Fibroblast of mammary gland (primary cell): ENCODE results near the gene B3GNT9.

Experiments
- DNase-seq: peaks from one replicate; pipeline ENCODE4 v3.0.0-alpha.2; 2010; ENCODE audit warnings: low read depth
- H3K4me3 ChIP-seq: 2 replicates; pipeline ENCODE4 v1.5.1; 2011; ENCODE audit warnings: low read depth, mild to moderate bottlenecking, low read length, moderate library complexity; ENCODE audit not compliant: control insufficient read depth
- CTCF ChIP-seq: conservative IDR thresholded peaks from 2 replicates; pipeline ENCODE4 v1.5.1; 2011; ENCODE audit warnings: low read depth, low read length, inconsistent platforms; ENCODE audit not compliant: control insufficient read depth, insufficient read depth

B3GNT9 gene

DNA sequence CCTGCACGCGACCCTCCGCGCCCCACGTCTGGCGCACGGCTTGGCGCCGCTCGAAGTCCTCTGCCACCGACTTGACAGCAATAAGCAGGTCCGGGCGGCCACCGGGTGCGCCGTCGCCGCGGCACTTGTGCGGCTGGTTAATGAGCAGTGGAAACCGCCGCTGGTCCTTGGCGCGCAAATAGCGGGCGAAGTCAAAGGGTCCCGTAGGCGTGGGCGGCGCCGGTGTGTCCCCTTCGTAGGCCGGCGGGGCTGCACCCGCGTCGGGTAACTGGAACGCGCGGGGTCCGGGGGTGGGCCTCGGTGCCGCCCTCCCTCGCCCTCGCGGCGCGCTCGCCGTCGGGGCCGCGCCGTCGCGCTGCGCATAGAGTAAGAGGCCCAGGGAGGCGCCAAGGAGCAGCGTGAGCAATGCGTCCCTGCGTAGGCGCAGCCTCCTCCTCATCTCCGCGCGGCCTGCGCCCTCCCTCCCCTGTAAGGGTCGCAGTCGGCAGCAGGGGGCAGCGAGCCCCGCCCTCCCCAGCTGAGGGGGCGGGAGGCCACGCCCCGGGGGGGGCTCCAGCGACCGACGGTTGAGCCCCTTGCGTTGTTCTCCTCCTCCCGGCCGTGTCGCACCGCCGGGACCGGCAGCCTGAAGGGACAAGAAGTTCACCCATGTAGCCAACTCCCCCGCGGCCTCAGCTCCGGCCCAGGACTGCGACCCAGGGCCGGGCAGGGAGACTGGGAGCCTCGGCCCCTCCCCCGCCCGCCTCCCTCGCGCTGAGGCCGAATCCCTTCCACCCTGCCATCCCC is 558 bp downstream of the B3GNT9 start:
- no peak for TF ChIP-seq CTCF
- peak; percentile 80 for DNase-seq
- peak overlapping the region; percentile 55 for H3K4me3 ChIP-seq

GRCh38 chr16:67149276-67150046 is 1.3 kb downstream of the B3GNT9 start:
- no peak overlapping the region for H3K4me3 ChIP-seq
- no peak for DNase-seq
- TF ChIP-seq CTCF = no peak

- TF ChIP-seq CTCF = no peak
- no peak for DNase-seq
- H3K4me3 ChIP-seq = no peak overlapping the region
Measured at GRCh38 chr16:67148656-67149275, 2.0 kb downstream of the B3GNT9 start.

DNA sequence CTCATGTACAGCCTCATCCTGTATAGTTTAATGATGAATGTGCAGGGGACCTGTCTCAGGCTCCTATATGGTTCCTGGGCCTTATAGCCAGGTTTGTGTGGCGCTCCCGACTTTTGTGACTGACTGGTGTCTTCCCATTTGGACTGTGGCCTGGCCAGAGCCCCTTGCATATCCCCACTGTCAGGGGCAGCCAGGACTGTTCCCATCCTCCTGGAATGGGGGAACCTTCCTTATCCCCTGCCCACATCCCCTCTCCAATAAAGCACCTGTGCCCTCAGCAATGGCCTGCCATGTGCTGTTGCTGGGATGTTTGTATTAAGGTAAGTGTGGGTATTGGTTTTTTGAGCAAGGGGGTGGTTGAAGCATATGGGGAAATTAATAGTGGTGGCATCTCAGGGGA is 2.6 kb downstream of the B3GNT9 start:
- TF ChIP-seq CTCF = no peak
- no peak for DNase-seq
- no peak overlapping the region for H3K4me3 ChIP-seq

DNA sequence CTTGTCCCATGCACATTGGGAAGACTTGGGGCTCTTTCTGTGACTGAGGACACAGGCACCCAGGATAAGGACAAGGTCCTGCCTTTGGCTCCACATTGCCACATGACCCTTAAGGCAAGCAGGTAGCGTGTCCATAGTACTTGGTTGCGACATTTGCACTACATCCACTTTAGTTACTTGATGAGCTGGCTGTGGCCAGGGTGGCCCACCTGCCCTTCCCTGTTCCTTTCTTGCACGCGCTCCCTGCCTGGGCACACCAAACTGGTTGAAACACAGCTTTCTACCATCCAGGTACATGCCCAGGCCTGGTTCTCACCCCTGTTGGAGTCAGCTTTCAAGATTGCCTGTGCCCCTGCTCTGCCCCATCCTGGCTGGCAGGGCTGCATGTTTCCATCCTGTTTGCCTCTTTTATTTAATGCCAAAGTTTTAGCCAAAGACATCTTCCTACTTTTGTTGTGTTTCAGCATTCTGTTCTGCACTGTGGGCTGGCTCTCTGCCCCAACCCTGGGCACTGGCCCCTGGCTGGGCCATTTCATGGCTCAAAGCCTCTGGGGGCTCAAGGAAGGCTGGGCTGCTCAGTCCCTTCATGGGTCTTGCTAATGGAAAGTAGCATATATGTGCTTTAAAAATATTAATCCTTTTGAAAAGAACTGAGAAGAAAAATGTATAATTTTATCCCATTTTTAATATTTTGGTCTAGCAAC is 3.2 kb downstream of the B3GNT9 start:
- TF ChIP-seq CTCF = no peak
- no peak overlapping the region for H3K4me3 ChIP-seq
- DNase-seq = no peak

DNA sequence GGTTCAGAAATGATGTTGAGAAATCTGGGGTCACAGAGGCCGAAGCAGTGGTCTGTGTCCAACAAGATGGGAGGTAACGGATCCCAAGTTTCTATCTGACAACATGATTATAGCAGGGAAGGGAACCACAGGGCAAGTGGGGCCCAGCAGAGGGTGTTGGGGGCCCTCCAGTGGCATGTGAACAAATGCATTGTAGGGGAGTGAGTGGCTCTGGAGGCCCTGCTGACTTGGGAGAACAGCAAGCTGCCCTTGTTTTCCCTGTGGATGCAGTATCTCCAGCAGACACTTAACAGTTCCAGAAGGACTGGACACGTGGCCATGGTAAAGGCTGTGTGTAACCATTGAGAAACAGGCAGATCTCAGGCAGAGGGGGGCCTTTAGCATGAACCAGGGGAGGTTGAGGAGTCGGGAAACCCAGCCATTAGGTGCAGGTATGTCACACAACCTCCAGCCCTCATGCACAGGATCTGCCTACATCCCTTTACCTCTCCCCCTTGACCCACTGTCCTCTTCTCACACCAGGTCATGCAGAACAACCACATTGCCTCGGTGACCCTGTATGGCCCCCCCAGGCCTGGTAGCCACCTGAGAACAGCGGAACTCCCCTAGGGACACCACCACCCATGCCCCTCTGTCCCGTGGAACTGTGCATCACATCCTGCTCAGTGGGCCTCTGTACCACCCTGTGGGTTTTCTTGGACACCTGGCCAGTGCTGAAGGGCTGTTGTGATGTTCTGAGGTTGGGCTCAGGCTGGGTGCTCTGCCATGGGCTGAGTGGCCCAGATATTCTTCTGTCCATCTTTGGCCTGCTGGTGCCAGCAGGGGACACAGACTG is 4.1 kb downstream of the B3GNT9 start:
- DNase-seq = no peak
- no peak overlapping the region for H3K4me3 ChIP-seq
- no peak for TF ChIP-seq CTCF
